HCT116 (cell line): Measurements from ENCODE around the gene ABHD1. TPM values are rescaled to one million over a fixed set of nuclear protein-coding genes. Genes with fewer than 3 reads are reported as not detected.

Source experiments
- ATAC-seq: fragments of 200-7000 bp; cut with Tn5 transposase; 2 replicates; pipeline ENCODE4 v1.9.1; 2020; ENCODE audit warnings: mild to moderate bottlenecking, moderate library complexity
- BruUV-seq: library from RNA; stranded (reverse); fragments of 400-500 nt; replicated peaks from 2 replicates; lab custom pipeline; 2021; lab: Mats Ljungman, UMichigan
- CTCF ChIA-PET: fragments of 300-600 bp; sonication (Branson Sonifier 250); formaldehyde crosslinking; loops from one replicate; lab custom pipeline; 2021; ENCODE audit warnings: antibody characterized with exemption; lab: Charles Lee
- POLR2A ChIA-PET: fragments of 300-600, 350-600 bp; sonication (Branson Sonifier 250); formaldehyde crosslinking; loops from one replicate; lab custom pipeline; 2021; ENCODE audit warnings: antibody characterized with exemption; lab: Charles Lee
- RAD21 ChIA-PET, 2 experiments: fragments of 300-600 bp; sonication (Branson Sonifier 250); formaldehyde crosslinking; loops; one replicate each; lab custom pipeline; 2023; ENCODE audit warnings: low total read pairs in 2 of 2; ENCODE audit not compliant: uncharacterized antibody in 2 of 2, unreplicated experiment in 2 of 2, low non-redundant PET in 1 of 2; lab: Charles Lee
- DNase-seq: peaks from one replicate; pipeline ENCODE4 v3.0.0-alpha.2; 2010; ENCODE audit warnings: low read depth, low spot score
- H2AFZ ChIP-seq: fragments of 200-600 bp; shearing (Covaris generic), sonication (generic); 2 replicates; pipeline ENCODE4 v1.6.1; 2017; ENCODE audit warnings: low read depth, mixed run types, mixed read lengths, antibody characterized with exemption, low read length; ENCODE audit not compliant: poor library complexity, severe bottlenecking
- H3K27ac ChIP-seq: 2 replicates; pipeline ENCODE4 v1.5.1; 2012; ENCODE audit warnings: low read depth, low read length
- H3K27me3 ChIP-seq: fragments of 200-600 bp; sonication (generic); 2 replicates; pipeline ENCODE4 v1.6.1; 2016; ENCODE audit warnings: mixed run types, low read length, mixed read lengths; ENCODE audit not compliant: insufficient read depth
- H3K36me3 ChIP-seq, 2 experiments: fragments of 200-500 bp in 1 of 2; fragments of 200-600 bp in 1 of 2; sonication (Bioruptor generic) in 1 of 2; sonication (generic) in 1 of 2; 2 replicates each; pipeline versions ENCODE4 v1.5.1 to v1.6.1; 2014 to 2016; ENCODE audit warnings: low read length in 2 of 2, inconsistent platforms in 1 of 2, mixed read lengths in 1 of 2, mixed run types in 1 of 2; ENCODE audit not compliant: insufficient read depth in 2 of 2, control insufficient read depth in 1 of 2
- H3K4me1 ChIP-seq, 2 experiments: fragments of 200-600 bp in 1 of 2; sonication (generic) in 1 of 2; 2 replicates each; pipeline versions ENCODE4 v1.5.1 to v1.6.1; 2012 to 2017; ENCODE audit warnings: low read length in 2 of 2, inconsistent platforms in 1 of 2, mild to moderate bottlenecking in 1 of 2, mixed read lengths in 1 of 2, mixed run types in 1 of 2, moderate library complexity in 1 of 2; ENCODE audit not compliant: insufficient read depth in 2 of 2, control insufficient read depth in 1 of 2
- H3K4me2 ChIP-seq: fragments of 200-600 bp; sonication (generic); 2 replicates; pipeline ENCODE4 v1.6.1; 2017; ENCODE audit warnings: mixed run types, low read length, mixed read lengths
- H3K4me3 ChIP-seq, 2 experiments: fragments of 200-600 bp in 1 of 2; sonication (generic) in 1 of 2; replicated peaks in 1 of 2; 2 replicates each; pipeline ENCODE4 v1.5.1; 2011 to 2016; ENCODE audit warnings: low read length in 2 of 2, control low read depth in 1 of 2, low read depth in 1 of 2, mild to moderate bottlenecking in 1 of 2, mixed read lengths in 1 of 2, mixed run types in 1 of 2
- H3K79me2 ChIP-seq: fragments of 200-600 bp; sonication (generic); 2 replicates; pipeline ENCODE4 v1.6.1; 2017; ENCODE audit warnings: mild to moderate bottlenecking, mixed run types, low read length, moderate library complexity, mixed read lengths; ENCODE audit not compliant: insufficient read depth
- H3K9ac ChIP-seq: fragments of 200-600 bp; sonication (generic); 2 replicates; pipeline ENCODE4 v1.6.1; 2016; ENCODE audit warnings: low read length, mixed read lengths
- H3K9me2 ChIP-seq: fragments of 200-600 bp; sonication (generic), shearing (Covaris generic); 2 replicates; pipeline ENCODE4 v1.6.1; 2017; ENCODE audit warnings: mixed run types, mild to moderate bottlenecking, moderate library complexity; ENCODE audit not compliant: insufficient read depth
- H3K9me3 ChIP-seq, 2 experiments: fragments of 200-500 bp in 1 of 2; fragments of 200-600 bp in 1 of 2; sonication (Bioruptor generic) in 1 of 2; sonication (generic) in 1 of 2; 2 replicates each; pipeline ENCODE4 v1.6.1; 2014 to 2017; ENCODE audit warnings: low read length in 2 of 2, mixed read lengths in 2 of 2, inconsistent platforms in 1 of 2, low read depth in 1 of 2, mild to moderate bottlenecking in 1 of 2, mixed run types in 1 of 2, moderate library complexity in 1 of 2; ENCODE audit not compliant: control insufficient read depth in 1 of 2, insufficient read depth in 1 of 2
- H4K20me1 ChIP-seq: fragments of 200-600 bp; sonication (generic), shearing (Covaris generic); 2 replicates; pipeline ENCODE4 v1.6.1; 2017; ENCODE audit warnings: mixed run types, mild to moderate bottlenecking, moderate library complexity; ENCODE audit not compliant: insufficient read depth
- ELF1 ChIP-seq: IDR thresholded peaks from 2 replicates; pipeline ENCODE4 v1.6.1; 2012; ENCODE audit warnings: low read depth, borderline replicate concordance
- EZH2 ChIP-seq: fragments of 200-600 bp; sonication (generic); IDR thresholded peaks from 2 replicates; pipeline ENCODE4 v1.6.1; 2017; ENCODE audit warnings: antibody characterized with exemption, mixed run types
- FOSL1 ChIP-seq: IDR thresholded peaks from 2 replicates; pipeline ENCODE4 v1.6.1; 2012; ENCODE audit warnings: low read depth
- POLR2A ChIP-seq: IDR thresholded peaks from 2 replicates; pipeline ENCODE4 v1.7.0; 2011; ENCODE audit warnings: borderline replicate concordance; ENCODE audit not compliant: insufficient read depth, insufficient read length; ENCODE audit errors: extremely low read depth
- POLR2AphosphoS5 ChIP-seq: IDR thresholded peaks from 2 replicates; pipeline ENCODE4 v1.6.1; 2011; ENCODE audit warnings: mild to moderate bottlenecking, low read depth, low read length, moderate library complexity
- SIN3A ChIP-seq: IDR thresholded peaks from 2 replicates; pipeline ENCODE4 v1.6.1; 2012; ENCODE audit warnings: low read depth
- SP1 ChIP-seq: IDR thresholded peaks from 2 replicates; pipeline ENCODE4 v1.6.1; 2012; ENCODE audit warnings: low read depth
- SRF ChIP-seq: IDR thresholded peaks from 2 replicates; pipeline ENCODE4 v1.6.1; 2012; ENCODE audit warnings: low read depth
- TCF7L2 ChIP-seq: IDR thresholded peaks from 2 replicates; pipeline ENCODE4 v1.7.0; 2011; ENCODE audit warnings: borderline replicate concordance, inconsistent platforms; ENCODE audit not compliant: insufficient read depth, insufficient read length; ENCODE audit errors: extremely low read depth
- ZFX ChIP-seq: fragments of 450-650 bp; IDR thresholded peaks from 2 replicates; pipeline ENCODE4 v1.6.1; 2017
- intact Hi-C: fragments of 100-400 bp; cut with micrococcal nuclease; formaldehyde crosslinking; loops from 2 replicates; pipeline ENCODE4 v1.10.0; 2022
- total RNA-seq: library from RNA; stranded (reverse); gene quantifications from one replicate; pipeline ENCODE4 v1.2.1, GENCODE V29; 2021; ENCODE audit not compliant: unreplicated experiment
- TF ChIP-seq, protein P1 (sequence below): IDR thresholded peaks from 2 replicates; pipeline ENCODE4 v1.6.1; 2012
- TF ChIP-seq, protein P2 (sequence below): IDR thresholded peaks from 2 replicates; pipeline ENCODE4 v1.6.1; 2012; ENCODE audit warnings: low read depth
- TF ChIP-seq, protein P3 (sequence below): IDR thresholded peaks from 2 replicates; pipeline ENCODE4 v1.6.1; 2011; ENCODE audit warnings: mild to moderate bottlenecking, low read length, moderate library complexity; ENCODE audit not compliant: insufficient replicate concordance; ENCODE audit errors: extremely low read depth

Gene ABHD1
- total RNA-seq, 1 experiment from 2014 or later = not detected

DNA sequence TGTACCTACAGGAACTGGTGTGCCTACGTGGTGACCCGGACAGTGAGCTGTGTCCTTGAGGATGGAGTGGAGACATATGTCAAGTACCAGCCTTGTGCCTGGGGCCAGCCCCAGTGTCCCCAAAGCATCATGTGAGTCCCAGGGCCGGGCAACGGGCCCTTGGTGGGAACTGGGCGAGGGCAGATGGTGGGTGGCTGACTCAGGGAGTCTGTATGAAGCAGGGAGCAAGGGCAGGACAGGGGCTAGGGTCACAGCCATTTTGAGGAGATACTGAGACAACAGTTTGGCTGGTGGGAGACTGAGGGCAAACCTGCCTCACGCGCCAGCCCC lies 43.5 kb upstream of the ABHD1 start:
- Histone ChIP-seq H3K27ac (no peak overlapping the region; the same call in 1 of the 2 replicates), H3K4me1 (peaks cover 8 to 18% of the 10 kb centered on the region in 2 experiments), H3K9ac (no peak overlapping the region), H3K4me2 (no peak overlapping the region), H3K9me2 (no peaks in the 10 kb centered on the region), H4K20me1 (no peaks in the 10 kb centered on the region), H2AFZ (no peak overlapping the region), H3K79me2 (no peaks in the 10 kb centered on the region), H3K9me3 (no peaks in the 10 kb centered on the region)
- DNase-seq = no peak
- RAD21 ChIA-PET = no interaction called here
- ATAC-seq = no peak
- BruUV-seq = no TSS peak
- CTCF ChIA-PET = no interaction called here
- no peak for TF ChIP-seq SP1
- TF ChIP-seq FOSL1 = no peak
- no peak for TF ChIP-seq ZFX
- TF ChIP-seq, protein P1, sequence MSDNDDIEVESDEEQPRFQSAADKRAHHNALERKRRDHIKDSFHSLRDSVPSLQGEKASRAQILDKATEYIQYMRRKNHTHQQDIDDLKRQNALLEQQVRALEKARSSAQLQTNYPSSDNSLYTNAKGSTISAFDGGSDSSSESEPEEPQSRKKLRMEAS = no peak
- TF ChIP-seq POLR2A = no peak
- no peak for TF ChIP-seq EZH2
- TF ChIP-seq, protein P2, sequence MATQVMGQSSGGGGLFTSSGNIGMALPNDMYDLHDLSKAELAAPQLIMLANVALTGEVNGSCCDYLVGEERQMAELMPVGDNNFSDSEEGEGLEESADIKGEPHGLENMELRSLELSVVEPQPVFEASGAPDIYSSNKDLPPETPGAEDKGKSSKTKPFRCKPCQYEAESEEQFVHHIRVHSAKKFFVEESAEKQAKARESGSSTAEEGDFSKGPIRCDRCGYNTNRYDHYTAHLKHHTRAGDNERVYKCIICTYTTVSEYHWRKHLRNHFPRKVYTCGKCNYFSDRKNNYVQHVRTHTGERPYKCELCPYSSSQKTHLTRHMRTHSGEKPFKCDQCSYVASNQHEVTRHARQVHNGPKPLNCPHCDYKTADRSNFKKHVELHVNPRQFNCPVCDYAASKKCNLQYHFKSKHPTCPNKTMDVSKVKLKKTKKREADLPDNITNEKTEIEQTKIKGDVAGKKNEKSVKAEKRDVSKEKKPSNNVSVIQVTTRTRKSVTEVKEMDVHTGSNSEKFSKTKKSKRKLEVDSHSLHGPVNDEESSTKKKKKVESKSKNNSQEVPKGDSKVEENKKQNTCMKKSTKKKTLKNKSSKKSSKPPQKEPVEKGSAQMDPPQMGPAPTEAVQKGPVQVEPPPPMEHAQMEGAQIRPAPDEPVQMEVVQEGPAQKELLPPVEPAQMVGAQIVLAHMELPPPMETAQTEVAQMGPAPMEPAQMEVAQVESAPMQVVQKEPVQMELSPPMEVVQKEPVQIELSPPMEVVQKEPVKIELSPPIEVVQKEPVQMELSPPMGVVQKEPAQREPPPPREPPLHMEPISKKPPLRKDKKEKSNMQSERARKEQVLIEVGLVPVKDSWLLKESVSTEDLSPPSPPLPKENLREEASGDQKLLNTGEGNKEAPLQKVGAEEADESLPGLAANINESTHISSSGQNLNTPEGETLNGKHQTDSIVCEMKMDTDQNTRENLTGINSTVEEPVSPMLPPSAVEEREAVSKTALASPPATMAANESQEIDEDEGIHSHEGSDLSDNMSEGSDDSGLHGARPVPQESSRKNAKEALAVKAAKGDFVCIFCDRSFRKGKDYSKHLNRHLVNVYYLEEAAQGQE = no peak
- TF ChIP-seq ELF1 = no peak
- TF ChIP-seq, protein P3, sequence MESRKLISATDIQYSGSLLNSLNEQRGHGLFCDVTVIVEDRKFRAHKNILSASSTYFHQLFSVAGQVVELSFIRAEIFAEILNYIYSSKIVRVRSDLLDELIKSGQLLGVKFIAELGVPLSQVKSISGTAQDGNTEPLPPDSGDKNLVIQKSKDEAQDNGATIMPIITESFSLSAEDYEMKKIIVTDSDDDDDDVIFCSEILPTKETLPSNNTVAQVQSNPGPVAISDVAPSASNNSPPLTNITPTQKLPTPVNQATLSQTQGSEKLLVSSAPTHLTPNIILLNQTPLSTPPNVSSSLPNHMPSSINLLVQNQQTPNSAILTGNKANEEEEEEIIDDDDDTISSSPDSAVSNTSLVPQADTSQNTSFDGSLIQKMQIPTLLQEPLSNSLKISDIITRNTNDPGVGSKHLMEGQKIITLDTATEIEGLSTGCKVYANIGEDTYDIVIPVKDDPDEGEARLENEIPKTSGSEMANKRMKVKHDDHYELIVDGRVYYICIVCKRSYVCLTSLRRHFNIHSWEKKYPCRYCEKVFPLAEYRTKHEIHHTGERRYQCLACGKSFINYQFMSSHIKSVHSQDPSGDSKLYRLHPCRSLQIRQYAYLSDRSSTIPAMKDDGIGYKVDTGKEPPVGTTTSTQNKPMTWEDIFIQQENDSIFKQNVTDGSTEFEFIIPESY = no peak
- TF ChIP-seq POLR2AphosphoS5 = no peak
- no peak for TF ChIP-seq SRF
- no peak for TF ChIP-seq SIN3A
- TF ChIP-seq TCF7L2 = no peak
- TF ChIP-seq, all 23 proteins: peak for 0
- intact Hi-C loops = no loop called here
- H3K27me3 ChIP-seq = no peaks in the 10 kb centered on the region
- no peaks in the 10 kb centered on the region for H3K36me3 ChIP-seq
- no peak overlapping the region for H3K4me3 ChIP-seq
- POLR2A ChIA-PET = interaction anchor here (1.3 kb wide), 1 partner anchor 9 kb away, joined by 3 read pairs; the partner anchor contains the start of gene OST4
